Loucy (cell line): ENCODE measurements around the gene HIVEP2.

Experiments
- H2AFZ ChIP-seq: fragments of 200-600 bp; sonication (generic); 2 replicates; pipeline ENCODE4 v1.6.0; 2016; ENCODE audit warnings: antibody characterized with exemption, mild to moderate bottlenecking, low read length, moderate library complexity
- H3F3A ChIP-seq: fragments of 200-600 bp; 2 replicates; pipeline ENCODE4 v1.6.0; 2016; ENCODE audit warnings: antibody characterized with exemption, low read depth, mild to moderate bottlenecking
- H3K27me3 ChIP-seq: fragments of 200-600 bp; sonication (generic); 2 replicates; pipeline ENCODE4 v1.6.1; 2014; ENCODE audit warnings: low read length, mild to moderate bottlenecking; ENCODE audit not compliant: insufficient read depth, poor library complexity, severe bottlenecking
- H3K36me3 ChIP-seq: fragments of 200-600 bp; sonication (generic); 2 replicates; pipeline ENCODE4 v1.6.1; 2016; ENCODE audit warnings: low read length; ENCODE audit not compliant: insufficient read depth
- H3K4me1 ChIP-seq: fragments of 200-600 bp; sonication (generic); 2 replicates; pipeline ENCODE4 v1.5.1; 2014; ENCODE audit warnings: low read length, mild to moderate bottlenecking; ENCODE audit not compliant: insufficient read depth, poor library complexity, severe bottlenecking
- H3K4me2 ChIP-seq: fragments of 200-600 bp; sonication (generic); 2 replicates; pipeline ENCODE4 v1.6.0; 2014; ENCODE audit warnings: antibody characterized with exemption, low read length, low read depth, mild to moderate bottlenecking; ENCODE audit not compliant: poor library complexity, severe bottlenecking
- H3K4me3 ChIP-seq: fragments of 200-600 bp; sonication (generic); 2 replicates; pipeline ENCODE4 v1.5.1; 2014; ENCODE audit warnings: low read length, mild to moderate bottlenecking, mixed read lengths; ENCODE audit not compliant: poor library complexity, severe bottlenecking
- H3K79me2 ChIP-seq: fragments of 200-600 bp; sonication (generic); 2 replicates; pipeline ENCODE4 v1.6.1; 2014; ENCODE audit warnings: low read length; ENCODE audit not compliant: insufficient read depth
- H3K9ac ChIP-seq: fragments of 200-600 bp; sonication (generic); 2 replicates; pipeline ENCODE4 v1.6.0; 2014; ENCODE audit warnings: mild to moderate bottlenecking, low read depth, low read length, moderate library complexity; ENCODE audit not compliant: poor library complexity, severe bottlenecking
- H3K9me2 ChIP-seq: fragments of 200-600 bp; sonication (generic); replicated peaks from 2 replicates; pipeline ENCODE4 v1.6.1; 2016; ENCODE audit warnings: low read depth, low read length, mixed read lengths
- H3K9me3 ChIP-seq: fragments of 200-600 bp; sonication (generic); 2 replicates; pipeline ENCODE4 v1.6.1; 2014; ENCODE audit warnings: mild to moderate bottlenecking, antibody characterized with exemption, low read length, low read depth; ENCODE audit not compliant: insufficient read depth
- H4K20me1 ChIP-seq: fragments of 200-600 bp; sonication (generic); 2 replicates; pipeline ENCODE4 v1.6.0; 2014; ENCODE audit warnings: antibody characterized with exemption, low read length, mild to moderate bottlenecking; ENCODE audit not compliant: insufficient read depth, poor library complexity, severe bottlenecking
- EZH2phosphoT487 ChIP-seq: fragments of 200-600 bp; IDR thresholded peaks from 2 replicates; pipeline ENCODE4 v1.6.1; 2018; ENCODE audit warnings: antibody characterized with exemption, mild to moderate bottlenecking, moderate library complexity, borderline replicate concordance
- TF ChIP-seq, protein P1 (sequence below): fragments of 200-600 bp; sonication (generic); conservative IDR thresholded peaks from 2 replicates; pipeline ENCODE4 v1.5.1; 2014; ENCODE audit warnings: mild to moderate bottlenecking, antibody characterized with exemption, low read length

HIVEP2 gene

DNA sequence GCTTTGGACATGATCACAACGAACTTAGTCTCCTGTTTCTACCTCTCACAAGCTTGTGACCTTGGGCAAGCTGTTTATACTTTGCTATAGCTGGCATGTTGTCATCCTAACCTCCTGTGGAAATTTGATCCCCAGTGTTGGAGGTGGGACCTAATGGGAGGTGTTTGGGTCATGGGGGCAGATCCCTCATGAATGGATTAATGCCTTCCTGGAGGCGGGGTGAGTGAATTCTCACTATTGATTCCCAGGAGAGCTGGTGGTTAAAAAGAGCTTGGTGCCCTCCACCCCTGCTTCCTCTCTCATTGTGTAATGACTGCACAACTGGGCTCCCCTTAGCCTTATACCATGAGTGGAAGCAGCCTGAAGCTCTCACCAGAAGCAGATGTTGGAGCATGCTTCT, 228.9 kb downstream of the HIVEP2 start:
- Histone ChIP-seq H3K4me2 (peak overlapping the region; percentile 9), H3K27me3 (no peaks in the 10 kb centered on the region), H2AFZ (peak overlapping the region; percentile 74; the same call in 1 of the 2 replicates), H4K20me1 (no peaks in the 10 kb centered on the region), H3K4me3 (no peak overlapping the region), H3K9me3 (no peaks in the 10 kb centered on the region; the same call in 1 of the 2 replicates), H3K36me3 (no peaks in the 10 kb centered on the region), H3K79me2 (no peaks in the 10 kb centered on the region), H3K4me1 (peaks cover 11% of the 10 kb centered on the region), H3K9me2 (no peaks in the 10 kb centered on the region), H3F3A (no peaks in the 10 kb centered on the region), H3K9ac (no peak overlapping the region)
- TF ChIP-seq, protein P1, sequence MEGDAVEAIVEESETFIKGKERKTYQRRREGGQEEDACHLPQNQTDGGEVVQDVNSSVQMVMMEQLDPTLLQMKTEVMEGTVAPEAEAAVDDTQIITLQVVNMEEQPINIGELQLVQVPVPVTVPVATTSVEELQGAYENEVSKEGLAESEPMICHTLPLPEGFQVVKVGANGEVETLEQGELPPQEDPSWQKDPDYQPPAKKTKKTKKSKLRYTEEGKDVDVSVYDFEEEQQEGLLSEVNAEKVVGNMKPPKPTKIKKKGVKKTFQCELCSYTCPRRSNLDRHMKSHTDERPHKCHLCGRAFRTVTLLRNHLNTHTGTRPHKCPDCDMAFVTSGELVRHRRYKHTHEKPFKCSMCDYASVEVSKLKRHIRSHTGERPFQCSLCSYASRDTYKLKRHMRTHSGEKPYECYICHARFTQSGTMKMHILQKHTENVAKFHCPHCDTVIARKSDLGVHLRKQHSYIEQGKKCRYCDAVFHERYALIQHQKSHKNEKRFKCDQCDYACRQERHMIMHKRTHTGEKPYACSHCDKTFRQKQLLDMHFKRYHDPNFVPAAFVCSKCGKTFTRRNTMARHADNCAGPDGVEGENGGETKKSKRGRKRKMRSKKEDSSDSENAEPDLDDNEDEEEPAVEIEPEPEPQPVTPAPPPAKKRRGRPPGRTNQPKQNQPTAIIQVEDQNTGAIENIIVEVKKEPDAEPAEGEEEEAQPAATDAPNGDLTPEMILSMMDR = no peak
- no peak for TF ChIP-seq EZH2phosphoT487

DNA sequence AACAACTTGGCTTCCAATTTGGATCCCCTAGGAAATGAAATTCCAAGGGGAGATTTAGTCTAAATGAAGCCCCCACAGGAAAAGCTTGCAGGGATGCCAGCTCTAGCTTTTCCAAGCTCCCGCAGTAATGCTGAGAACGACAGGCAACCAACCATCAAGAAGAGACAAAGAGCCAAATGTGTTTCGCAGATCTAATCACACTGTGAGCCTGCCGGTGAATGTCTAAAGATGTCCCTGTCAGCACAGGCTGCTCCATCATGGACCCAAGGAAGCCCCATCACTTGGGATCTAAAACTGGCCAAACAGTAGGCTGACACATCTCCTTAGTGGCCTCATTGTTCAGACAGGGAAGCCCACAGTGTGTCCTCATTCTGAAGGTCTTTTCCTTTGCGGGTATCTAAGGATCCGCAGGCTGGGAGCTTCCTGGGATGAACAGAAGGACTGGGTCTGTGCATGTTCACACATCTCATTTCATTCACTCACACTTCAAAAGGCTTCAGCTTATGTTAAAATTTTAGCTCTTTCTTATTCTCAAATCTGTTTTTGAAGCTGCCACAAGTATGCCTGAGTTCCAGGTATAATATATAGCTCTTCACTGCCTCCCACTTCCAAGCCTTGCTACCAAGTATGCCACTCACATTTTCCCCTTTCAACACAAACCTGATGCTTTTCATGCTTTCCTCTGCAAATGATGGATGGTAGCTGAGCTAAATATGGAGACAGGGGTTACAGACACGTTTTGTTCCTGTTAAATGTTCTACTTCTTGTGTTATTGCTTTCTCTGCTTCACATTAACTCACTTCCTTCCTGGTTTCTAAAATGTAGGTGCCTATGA, 229.8 kb downstream of the HIVEP2 start:
- H3K9ac ChIP-seq = no peak overlapping the region
- no peaks in the 10 kb centered on the region for H3F3A ChIP-seq
- no peaks in the 10 kb centered on the region for H3K36me3 ChIP-seq
- peak overlapping the region; percentile 74 for H2AFZ ChIP-seq
- TF ChIP-seq, protein P1 = no peak
- TF ChIP-seq EZH2phosphoT487 = no peak
- H3K79me2 ChIP-seq = no peaks in the 10 kb centered on the region
- no peaks in the 10 kb centered on the region for H3K9me2 ChIP-seq
- peak overlapping the region; percentile 9 for H3K4me2 ChIP-seq
- H3K27me3 ChIP-seq = no peaks in the 10 kb centered on the region
- H3K9me3 ChIP-seq = no peaks in the 10 kb centered on the region; the same call in 1 of the 2 replicates
- no peak overlapping the region for H3K4me3 ChIP-seq
- peaks cover 11% of the 10 kb centered on the region for H3K4me1 ChIP-seq
- H4K20me1 ChIP-seq = no peaks in the 10 kb centered on the region

DNA sequence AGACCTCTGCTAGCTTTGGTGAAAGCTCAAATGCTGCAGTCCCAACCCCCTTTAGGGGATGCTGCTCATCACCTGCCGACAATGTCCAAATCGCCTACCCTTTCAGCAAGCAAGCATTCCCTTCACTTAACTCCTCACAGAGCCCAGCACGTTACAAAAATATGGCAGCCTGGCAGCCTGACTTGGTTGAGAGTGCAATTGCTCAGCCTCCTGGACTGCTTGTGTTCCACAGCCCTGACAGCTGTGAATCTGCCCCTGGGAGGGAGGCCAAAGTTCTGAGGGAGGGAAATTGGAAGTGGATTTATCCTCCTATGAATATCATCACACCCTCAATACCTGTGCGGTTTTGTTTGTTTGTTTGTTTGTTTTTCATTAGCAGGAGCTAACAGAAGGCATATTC, 231.0 kb downstream of the HIVEP2 start:
- Histone ChIP-seq H3K9me2 (no peaks in the 10 kb centered on the region), H3K27me3 (no peaks in the 10 kb centered on the region), H3K4me3 (no peak overlapping the region), H3K9me3 (no peaks in the 10 kb centered on the region; the same call in 1 of the 2 replicates), H3K36me3 (no peaks in the 10 kb centered on the region), H4K20me1 (no peaks in the 10 kb centered on the region), H3K4me1 (peaks cover 11% of the 10 kb centered on the region), H3K79me2 (no peaks in the 10 kb centered on the region), H2AFZ (no peak overlapping the region), H3K9ac (no peak overlapping the region), H3K4me2 (no peak overlapping the region), H3F3A (no peaks in the 10 kb centered on the region)
- TF ChIP-seq, protein P1 = no peak
- TF ChIP-seq EZH2phosphoT487 = no peak
